IMR-90 (cell line): ENCODE measurements around the gene ZCCHC17.

Source experiments
- CEBPB ChIP-seq: IDR thresholded peaks from 2 replicates; pipeline ENCODE4 v1.6.1; 2012; ENCODE audit warnings: low read depth, low read length, improper control_type of control experiment
- CHD1 ChIP-seq: IDR thresholded peaks from 2 replicates; pipeline ENCODE4 v1.6.1; 2012; ENCODE audit warnings: low read depth, low read length, improper control_type of control experiment
- MAFK ChIP-seq: IDR thresholded peaks from 2 replicates; pipeline ENCODE4 v1.6.1; 2012; ENCODE audit warnings: low read depth, low read length, improper control_type of control experiment
- MAZ ChIP-seq: IDR thresholded peaks from 2 replicates; pipeline ENCODE4 v1.6.1; 2012; ENCODE audit warnings: low read depth, mild to moderate bottlenecking, low read length, improper control_type of control experiment, moderate library complexity, borderline replicate concordance
- MXI1 ChIP-seq: IDR thresholded peaks from 2 replicates; pipeline ENCODE4 v1.6.1; 2012; ENCODE audit warnings: low read depth, mild to moderate bottlenecking, low read length, moderate library complexity, borderline replicate concordance
- POLR2A ChIP-seq: IDR thresholded peaks from 2 replicates; pipeline ENCODE4 v1.6.1; 2012; ENCODE audit warnings: mild to moderate bottlenecking, low read depth, low read length
- RAD21 ChIP-seq: IDR thresholded peaks from 2 replicates; pipeline ENCODE4 v1.6.1; 2012; ENCODE audit warnings: low read length, improper control_type of control experiment
- RCOR1 ChIP-seq: IDR thresholded peaks from 2 replicates; pipeline ENCODE4 v1.6.1; 2012; ENCODE audit warnings: mild to moderate bottlenecking, low read length, improper control_type of control experiment; ENCODE audit not compliant: insufficient replicate concordance
- RFX5 ChIP-seq: IDR thresholded peaks from 2 replicates; pipeline ENCODE4 v1.8.0; 2012; ENCODE audit warnings: low read depth, mild to moderate bottlenecking, low read length, moderate library complexity
- SMC3 ChIP-seq: fragments of 150-350 bp; IDR thresholded peaks from 2 replicates; pipeline ENCODE4 v1.6.1; 2016; ENCODE audit warnings: low read depth, mild to moderate bottlenecking, antibody characterized with exemption, low read length, moderate library complexity
- TF ChIP-seq, protein P1 (sequence below): conservative IDR thresholded peaks from 2 replicates; pipeline ENCODE4 v1.5.1; 2012; ENCODE audit warnings: mild to moderate bottlenecking, low read depth, low read length, improper control_type of control experiment
- TF ChIP-seq, protein P2 (sequence below): fragments of 150-350 bp; IDR thresholded peaks from 2 replicates; pipeline ENCODE4 v1.6.1; 2016; ENCODE audit warnings: low read depth, mild to moderate bottlenecking, low read length, moderate library complexity, borderline replicate concordance
- TF ChIP-seq, protein P3 (sequence below): fragments of 150-350 bp; IDR thresholded peaks from 2 replicates; pipeline ENCODE4 v1.6.1; 2017; ENCODE audit warnings: mild to moderate bottlenecking, antibody characterized with exemption, low read length, low read depth

DNA sequence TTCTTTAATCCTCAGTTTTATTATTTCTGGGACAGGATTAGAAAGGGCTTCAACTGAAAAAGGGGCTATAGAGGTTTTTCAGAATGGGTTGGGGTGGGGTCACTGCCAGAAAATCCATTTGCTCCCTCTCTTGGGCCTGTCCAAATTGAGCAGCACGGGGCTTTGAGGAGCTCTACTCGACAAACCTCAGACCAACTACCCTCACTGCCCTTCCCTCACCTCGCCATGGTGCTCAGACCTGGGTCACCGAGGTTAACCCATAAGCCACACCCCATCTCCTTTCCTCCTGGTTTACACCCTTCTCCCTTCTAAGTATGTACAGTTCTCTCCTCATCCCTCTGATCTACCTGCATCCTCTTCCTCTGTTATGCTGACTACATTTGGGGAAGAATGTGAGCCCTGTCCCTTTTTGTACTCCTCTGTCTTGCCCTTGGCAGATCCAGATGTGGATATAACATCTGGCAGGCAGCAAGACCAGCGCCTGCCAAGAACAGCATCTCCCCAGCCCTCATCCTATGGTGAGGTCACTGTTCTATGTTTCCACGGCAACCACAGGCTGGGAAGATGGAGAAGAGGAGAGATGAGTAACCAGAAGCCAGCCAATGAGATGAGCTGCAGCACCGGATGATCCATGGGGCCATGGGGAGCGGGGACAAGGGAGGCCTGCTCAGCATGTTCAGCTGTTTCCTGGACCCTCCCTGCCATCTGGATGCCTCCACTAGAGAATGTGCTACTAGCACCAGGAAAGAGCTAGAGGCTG is 79.7 kb downstream of the ZCCHC17 start:
- TF ChIP-seq POLR2A = no peak
- TF ChIP-seq, protein P1, sequence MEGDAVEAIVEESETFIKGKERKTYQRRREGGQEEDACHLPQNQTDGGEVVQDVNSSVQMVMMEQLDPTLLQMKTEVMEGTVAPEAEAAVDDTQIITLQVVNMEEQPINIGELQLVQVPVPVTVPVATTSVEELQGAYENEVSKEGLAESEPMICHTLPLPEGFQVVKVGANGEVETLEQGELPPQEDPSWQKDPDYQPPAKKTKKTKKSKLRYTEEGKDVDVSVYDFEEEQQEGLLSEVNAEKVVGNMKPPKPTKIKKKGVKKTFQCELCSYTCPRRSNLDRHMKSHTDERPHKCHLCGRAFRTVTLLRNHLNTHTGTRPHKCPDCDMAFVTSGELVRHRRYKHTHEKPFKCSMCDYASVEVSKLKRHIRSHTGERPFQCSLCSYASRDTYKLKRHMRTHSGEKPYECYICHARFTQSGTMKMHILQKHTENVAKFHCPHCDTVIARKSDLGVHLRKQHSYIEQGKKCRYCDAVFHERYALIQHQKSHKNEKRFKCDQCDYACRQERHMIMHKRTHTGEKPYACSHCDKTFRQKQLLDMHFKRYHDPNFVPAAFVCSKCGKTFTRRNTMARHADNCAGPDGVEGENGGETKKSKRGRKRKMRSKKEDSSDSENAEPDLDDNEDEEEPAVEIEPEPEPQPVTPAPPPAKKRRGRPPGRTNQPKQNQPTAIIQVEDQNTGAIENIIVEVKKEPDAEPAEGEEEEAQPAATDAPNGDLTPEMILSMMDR = no peak
- no peak for TF ChIP-seq RAD21
- no peak for TF ChIP-seq SMC3
- no peak for TF ChIP-seq RFX5
- TF ChIP-seq RCOR1 = peak; percentile 98
- peak; percentile 33; the same call in 1 of the 2 replicates for TF ChIP-seq MAFK
- no peak for TF ChIP-seq CEBPB
- TF ChIP-seq, protein P2, sequence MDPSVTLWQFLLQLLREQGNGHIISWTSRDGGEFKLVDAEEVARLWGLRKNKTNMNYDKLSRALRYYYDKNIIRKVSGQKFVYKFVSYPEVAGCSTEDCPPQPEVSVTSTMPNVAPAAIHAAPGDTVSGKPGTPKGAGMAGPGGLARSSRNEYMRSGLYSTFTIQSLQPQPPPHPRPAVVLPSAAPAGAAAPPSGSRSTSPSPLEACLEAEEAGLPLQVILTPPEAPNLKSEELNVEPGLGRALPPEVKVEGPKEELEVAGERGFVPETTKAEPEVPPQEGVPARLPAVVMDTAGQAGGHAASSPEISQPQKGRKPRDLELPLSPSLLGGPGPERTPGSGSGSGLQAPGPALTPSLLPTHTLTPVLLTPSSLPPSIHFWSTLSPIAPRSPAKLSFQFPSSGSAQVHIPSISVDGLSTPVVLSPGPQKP = no peak
- TF ChIP-seq, protein P3, sequence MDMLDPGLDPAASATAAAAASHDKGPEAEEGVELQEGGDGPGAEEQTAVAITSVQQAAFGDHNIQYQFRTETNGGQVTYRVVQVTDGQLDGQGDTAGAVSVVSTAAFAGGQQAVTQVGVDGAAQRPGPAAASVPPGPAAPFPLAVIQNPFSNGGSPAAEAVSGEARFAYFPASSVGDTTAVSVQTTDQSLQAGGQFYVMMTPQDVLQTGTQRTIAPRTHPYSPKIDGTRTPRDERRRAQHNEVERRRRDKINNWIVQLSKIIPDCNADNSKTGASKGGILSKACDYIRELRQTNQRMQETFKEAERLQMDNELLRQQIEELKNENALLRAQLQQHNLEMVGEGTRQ = 0 out of 2 replicates have a peak, but pooled peaks have one; percentile 15
- TF ChIP-seq MAZ = peak; percentile 69; the same call in 1 of the 2 replicates
- TF ChIP-seq MXI1 = no peak
- no peak for TF ChIP-seq CHD1
